Measurements from ENCODE around the gene EMC7. TPM values are rescaled to one million over a fixed set of nuclear protein-coding genes. Genes with fewer than 3 reads are reported as not detected.

The EMC7 gene
- total RNA-seq, 1 experiment from 2014 or later: 50.3 TPM

DNA sequence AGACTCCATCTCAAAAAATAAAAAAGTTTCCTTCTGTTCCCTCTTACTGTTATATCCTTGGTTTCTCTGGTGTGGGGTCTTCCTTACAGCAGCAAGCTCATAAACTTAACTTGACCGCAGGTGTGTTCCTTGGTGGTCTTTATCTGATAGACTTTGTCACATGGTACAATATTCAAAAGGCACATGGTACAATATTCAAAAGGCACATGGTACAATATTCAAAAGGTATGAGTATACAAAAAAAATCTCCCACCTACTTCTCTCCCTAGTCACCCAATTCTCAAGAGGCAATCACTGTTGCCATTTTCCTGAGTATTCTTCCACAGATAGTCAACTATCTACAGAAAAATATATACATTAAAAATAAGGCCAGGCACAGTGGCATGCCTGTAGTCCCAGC is 4.8 kb upstream of the EMC7 start:
- no peaks in the 10 kb centered on the region for H3F3A ChIP-seq (ENCODE audit: low read length, unreplicated experiment)
- no peaks in the 10 kb centered on the region for H3K9me2 ChIP-seq (replicated peaks; ENCODE audit: low read length)
- no peaks in the 10 kb centered on the region for H3K36me3 ChIP-seq (ENCODE audit: low read depth, low read length)
- H3K4me1 ChIP-seq (ENCODE audit: insufficient read depth, low read length): peaks cover 5% of the 10 kb centered on the region; the same call in 1 of the 2 replicates
- no peak overlapping the region for H3K27ac ChIP-seq (ENCODE audit: low read length)
- ATAC-seq: no peak
- no peak overlapping the region for H3K4me3 ChIP-seq (ENCODE audit: low read length)
- no TSS peak for BruUV-seq (replicated peaks)
- ChIA-PET CTCF (no interaction called here), POLR2A (ENCODE audit: unreplicated experiment) (interaction anchor here (0.5 to 0.7 kb wide), 3 partner anchors 10 to 346 kb away, joined by 4 to 22 read pairs (median 5); partner anchors contain the start of gene NOP10)
- no peaks in the 10 kb centered on the region for H4K20me1 ChIP-seq (ENCODE audit: low read length)
- H3K27me3 ChIP-seq (ENCODE audit: low read length): no peaks in the 10 kb centered on the region
- H3K4me2 ChIP-seq (ENCODE audit: low read length): no peak overlapping the region
- no peak for DNase-seq
- H3K79me2 ChIP-seq (ENCODE audit: low read length): peaks cover 22% of the 10 kb centered on the region
- intact Hi-C loops (cut with micrococcal nuclease): no loop called here
- H2AFZ ChIP-seq (ENCODE audit: low read length): no peak overlapping the region
- H3K9me3 ChIP-seq (ENCODE audit: low read length): no peaks in the 10 kb centered on the region
- no peak for TF ChIP-seq CTCF (conservative IDR thresholded peaks at IDR 0.05; ENCODE audit: low read depth, low read length)
- no peak for TF ChIP-seq EZH2phosphoT487 (IDR thresholded peaks at IDR 0.05; ENCODE audit: borderline replicate concordance, low read length)
- TF ChIP-seq EZH2 (IDR thresholded peaks at IDR 0.05; ENCODE audit: low read length, unreplicated experiment): no peak
- H3K9ac ChIP-seq (ENCODE audit: low read length): no peak overlapping the region

- Histone ChIP-seq H3K9ac (ENCODE audit: low read length) (peak overlapping the region; percentile 85), H3K4me2 (ENCODE audit: low read length) (peak overlapping the region; percentile 85), H3F3A (ENCODE audit: low read length, unreplicated experiment) (no peaks in the 10 kb centered on the region), H3K9me2 (replicated peaks; ENCODE audit: low read length) (no peaks in the 10 kb centered on the region), H3K9me3 (ENCODE audit: low read length) (no peaks in the 10 kb centered on the region), H4K20me1 (ENCODE audit: low read length) (no peaks in the 10 kb centered on the region), H3K27me3 (ENCODE audit: low read length) (no peaks in the 10 kb centered on the region), H2AFZ (ENCODE audit: low read length) (peak overlapping the region; percentile 80), H3K4me1 (ENCODE audit: insufficient read depth, low read length) (peaks cover 10% of the 10 kb centered on the region; the same call in 1 of the 2 replicates), H3K4me3 (ENCODE audit: low read length) (peak overlapping the region; percentile 76), H3K36me3 (ENCODE audit: low read depth, low read length) (no peaks in the 10 kb centered on the region), H3K27ac (ENCODE audit: low read length) (peak overlapping the region; percentile 56), H3K79me2 (ENCODE audit: low read length) (peaks cover 62% of the 10 kb centered on the region)
- TSS peak; percentile 79 for BruUV-seq (replicated peaks)
- DNase-seq (no peak), ATAC-seq (no peak; the same call in 1 of the 2 replicates)
- CTCF ChIA-PET: no interaction called here
- TF ChIP-seq CTCF (conservative IDR thresholded peaks at IDR 0.05; ENCODE audit: low read depth, low read length) (no peak), EZH2phosphoT487 (IDR thresholded peaks at IDR 0.05; ENCODE audit: borderline replicate concordance, low read length) (no peak), EZH2 (IDR thresholded peaks at IDR 0.05; ENCODE audit: low read length, unreplicated experiment) (no peak)
- POLR2A ChIA-PET (ENCODE audit: unreplicated experiment): interaction anchor here (0.5 to 0.6 kb wide), 2 partner anchors 108 to 114 kb away, joined by 3 to 5 read pairs; partner anchors contain the start of gene KATNBL1
- intact Hi-C loops (cut with micrococcal nuclease): no loop called here
Measured at GRCh38 chr15:34102175-34102925, 688 bp upstream of the EMC7 start.

DNA sequence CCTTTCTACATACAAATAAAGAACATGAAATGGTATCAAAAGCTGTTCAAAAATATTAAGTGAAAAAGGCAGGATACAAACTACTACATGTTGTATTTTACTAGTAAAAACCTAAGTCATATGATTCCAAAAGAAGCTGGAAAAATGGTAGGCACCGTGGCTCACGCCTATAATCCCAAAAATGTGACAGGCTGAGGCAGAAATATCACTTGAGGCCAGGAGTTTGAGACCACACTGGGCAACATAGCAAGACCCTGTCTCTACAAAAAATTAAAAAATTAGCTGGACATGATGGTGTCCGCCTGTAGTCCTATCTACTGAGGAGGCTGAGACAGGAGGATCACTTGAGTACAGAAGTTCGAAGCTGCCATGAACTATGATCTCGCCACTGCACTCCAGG is 1.7 kb downstream of the EMC7 start:
- H3K27me3 ChIP-seq (ENCODE audit: low read length): no peaks in the 10 kb centered on the region
- H3K36me3 ChIP-seq (ENCODE audit: low read depth, low read length): peaks cover 10% of the 10 kb centered on the region
- no peak overlapping the region for H3K27ac ChIP-seq (ENCODE audit: low read length)
- H2AFZ ChIP-seq (ENCODE audit: low read length): no peak overlapping the region
- ATAC-seq (no peak), DNase-seq (no peak)
- no peaks in the 10 kb centered on the region for H3K9me3 ChIP-seq (ENCODE audit: low read length)
- H4K20me1 ChIP-seq (ENCODE audit: low read length): no peaks in the 10 kb centered on the region
- H3K4me1 ChIP-seq (ENCODE audit: insufficient read depth, low read length): peaks cover 10% of the 10 kb centered on the region; the same call in 1 of the 2 replicates
- intact Hi-C loops (cut with micrococcal nuclease): loop anchor here (2.0 kb wide), 1 partner anchor 37 kb away; no protein-coding TSS in a partner anchor
- no peak for TF ChIP-seq EZH2phosphoT487 (IDR thresholded peaks at IDR 0.05; ENCODE audit: borderline replicate concordance, low read length)
- no peak for TF ChIP-seq CTCF (conservative IDR thresholded peaks at IDR 0.05; ENCODE audit: low read depth, low read length)
- TF ChIP-seq EZH2 (IDR thresholded peaks at IDR 0.05; ENCODE audit: low read length, unreplicated experiment): no peak
- peaks cover 5% of the 10 kb centered on the region for H3F3A ChIP-seq (ENCODE audit: low read length, unreplicated experiment)
- no TSS peak for BruUV-seq (replicated peaks)
- ChIA-PET POLR2A (ENCODE audit: unreplicated experiment) (no interaction called here), CTCF (no interaction called here)
- no peak overlapping the region for H3K9ac ChIP-seq (ENCODE audit: low read length)
- no peaks in the 10 kb centered on the region for H3K9me2 ChIP-seq (replicated peaks; ENCODE audit: low read length)
- peak overlapping the region; percentile 95 for H3K4me2 ChIP-seq (ENCODE audit: low read length)
- H3K79me2 ChIP-seq (ENCODE audit: low read length): peaks cover 80% of the 10 kb centered on the region
- H3K4me3 ChIP-seq (ENCODE audit: low read length): peak overlapping the region; percentile 76; the same call in 1 of the 2 replicates

All from PC-3 (cell line).